Measurements from ENCODE around the gene HAND2. TPM values are rescaled to one million over a fixed set of nuclear protein-coding genes. Genes with fewer than 3 reads are reported as not detected.

Gene HAND2
- polyA plus RNA-seq, 1 experiment: 2.4 TPM

DNA sequence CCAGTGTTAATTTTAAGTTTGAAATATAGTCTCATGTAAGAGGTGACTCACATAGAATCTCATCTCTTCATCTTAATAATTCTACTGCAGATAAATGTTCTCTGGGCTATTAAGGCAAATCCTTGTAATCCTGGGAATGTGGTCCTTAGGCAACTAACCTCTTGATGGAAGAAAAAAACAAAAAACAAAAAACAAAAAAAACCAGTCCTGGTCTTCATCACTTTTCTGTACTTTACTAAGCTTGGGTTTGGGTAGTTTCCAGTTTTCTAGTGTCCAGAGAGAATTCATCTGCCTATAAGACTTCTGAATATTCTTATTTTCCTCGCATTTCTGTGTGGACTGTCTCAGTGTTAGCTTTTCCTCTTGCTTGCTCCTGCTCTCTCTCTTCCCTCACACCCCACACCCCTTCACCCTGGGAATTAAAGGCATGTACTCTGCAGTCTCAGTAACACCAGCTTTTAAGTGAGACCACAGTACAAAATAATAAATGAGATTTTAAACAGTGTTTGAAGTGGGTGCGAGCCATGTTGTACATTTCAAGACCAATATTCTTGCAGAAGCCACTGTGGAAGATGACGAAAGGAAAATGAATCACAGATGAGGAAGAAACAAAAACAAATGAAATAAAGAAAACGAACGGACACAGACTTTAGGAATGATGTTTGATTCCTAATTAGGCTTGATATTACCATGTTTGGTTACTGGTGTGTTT is 51.7 kb downstream of the HAND2 start:
- TF ChIP-seq, protein P1, sequence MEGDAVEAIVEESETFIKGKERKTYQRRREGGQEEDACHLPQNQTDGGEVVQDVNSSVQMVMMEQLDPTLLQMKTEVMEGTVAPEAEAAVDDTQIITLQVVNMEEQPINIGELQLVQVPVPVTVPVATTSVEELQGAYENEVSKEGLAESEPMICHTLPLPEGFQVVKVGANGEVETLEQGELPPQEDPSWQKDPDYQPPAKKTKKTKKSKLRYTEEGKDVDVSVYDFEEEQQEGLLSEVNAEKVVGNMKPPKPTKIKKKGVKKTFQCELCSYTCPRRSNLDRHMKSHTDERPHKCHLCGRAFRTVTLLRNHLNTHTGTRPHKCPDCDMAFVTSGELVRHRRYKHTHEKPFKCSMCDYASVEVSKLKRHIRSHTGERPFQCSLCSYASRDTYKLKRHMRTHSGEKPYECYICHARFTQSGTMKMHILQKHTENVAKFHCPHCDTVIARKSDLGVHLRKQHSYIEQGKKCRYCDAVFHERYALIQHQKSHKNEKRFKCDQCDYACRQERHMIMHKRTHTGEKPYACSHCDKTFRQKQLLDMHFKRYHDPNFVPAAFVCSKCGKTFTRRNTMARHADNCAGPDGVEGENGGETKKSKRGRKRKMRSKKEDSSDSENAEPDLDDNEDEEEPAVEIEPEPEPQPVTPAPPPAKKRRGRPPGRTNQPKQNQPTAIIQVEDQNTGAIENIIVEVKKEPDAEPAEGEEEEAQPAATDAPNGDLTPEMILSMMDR (IDR thresholded peaks at IDR 0.05; ENCODE audit: low read depth, low read length): no peak
- no peaks in the 10 kb centered on the region for H3K27me3 ChIP-seq (ENCODE audit: control insufficient read depth, insufficient read depth, low read length)
- ChIA-PET POLR2A (no interaction called here), CTCF (interaction anchor here (0.6 to 2.4 kb wide), 5 partner anchors 16 to 177 kb away, joined by 3 to 12 read pairs (median 4); no protein-coding TSS in a partner anchor)
- DNase-seq (ENCODE audit: low read depth, low spot score): no peak
- no peak overlapping the region for H3K4me3 ChIP-seq (ENCODE audit: low read depth, low read length)
- H3K27ac ChIP-seq (ENCODE audit: low read depth, low read length): no peak overlapping the region
- H3K9me3 ChIP-seq (ENCODE audit: control insufficient read depth, insufficient read depth, low read length): no peaks in the 10 kb centered on the region

DNA sequence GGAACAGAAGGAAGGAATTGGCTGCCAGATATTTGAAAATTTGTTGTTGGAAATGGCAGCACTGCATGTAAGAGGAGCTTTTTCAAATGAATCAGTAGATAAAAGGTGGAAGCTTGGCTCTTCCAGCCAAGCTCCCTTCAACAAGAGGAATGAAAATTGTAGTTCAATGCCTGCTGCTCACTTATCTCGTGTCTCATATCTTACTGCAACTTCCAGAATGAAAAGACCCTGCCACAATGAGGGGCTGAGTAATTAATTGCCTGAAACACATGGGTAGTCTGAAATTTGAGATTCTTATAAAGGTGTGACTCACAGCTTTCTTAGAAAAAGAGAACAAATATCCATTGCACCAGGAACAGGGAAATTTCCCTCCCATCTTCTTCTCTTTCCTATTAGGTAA is 53.0 kb downstream of the HAND2 start:
- Histone ChIP-seq H3K9me3 (ENCODE audit: control insufficient read depth, insufficient read depth, low read length) (no peaks in the 10 kb centered on the region), H3K27ac (ENCODE audit: low read depth, low read length) (no peak overlapping the region), H3K27me3 (ENCODE audit: control insufficient read depth, insufficient read depth, low read length) (no peaks in the 10 kb centered on the region), H3K4me3 (ENCODE audit: low read depth, low read length) (no peak overlapping the region)
- POLR2A ChIA-PET: interaction anchor here (0.6 kb wide), 1 partner anchor 15 kb away, joined by 3 read pairs; no protein-coding TSS in a partner anchor
- CTCF ChIA-PET: interaction anchor here (1.2 to 2.4 kb wide), 3 partner anchors 17 to 56 kb away, joined by 3 to 12 read pairs (median 9); no protein-coding TSS in a partner anchor
- DNase-seq (ENCODE audit: low read depth, low spot score): no peak
- TF ChIP-seq, protein P1 (IDR thresholded peaks at IDR 0.05; ENCODE audit: low read depth, low read length): no peak

Other genes starting within 250 kb of the HAND2 start
- gene HMGB2, start 195.9 kb downstream of the HAND2 start, polyA plus RNA-seq (2011; rRNA removed): 57.7 and 89.8 TPM in 2 replicates
- 14.4 and 22.7 TPM in 2 replicates for gene SAP30, start 159.3 kb downstream of the HAND2 start, polyA plus RNA-seq (2011; rRNA removed)
- gene SCRG1, start 131.1 kb downstream of the HAND2 start, polyA plus RNA-seq (2011; rRNA removed): 0.72 and 1.0 TPM in 2 replicates

Measured in AG04450 (cell line).